Nephron (organoid): ENCODE measurements around the gene CALY.

ENCODE experiments used
- H3K27ac Mint-ChIP-seq, 3 experiments: 2 replicates each; pipeline ENCODE4 v1.8.0; 2020; ENCODE audit warnings: mixed read lengths in 3 of 3, mild to moderate bottlenecking in 2 of 3, moderate library complexity in 1 of 3
- H3K27me3 Mint-ChIP-seq: 2 replicates; pipeline ENCODE4 v1.8.0; 2021; ENCODE audit warnings: low read depth, mild to moderate bottlenecking, moderate library complexity, mixed read lengths
- H3K36me3 Mint-ChIP-seq: 2 replicates; pipeline ENCODE4 v1.8.0; 2020; ENCODE audit warnings: low read depth, mixed read lengths
- H3K4me1 Mint-ChIP-seq: 2 replicates; pipeline ENCODE4 v1.8.0; 2020; ENCODE audit warnings: mixed read lengths
- H3K4me3 Mint-ChIP-seq, 3 experiments: 2 replicates each; pipeline ENCODE4 v1.8.0; 2020; ENCODE audit warnings: mild to moderate bottlenecking in 3 of 3, mixed read lengths in 3 of 3, moderate library complexity in 2 of 3
- H3K9me3 Mint-ChIP-seq: 2 replicates; pipeline ENCODE4 v1.8.0; 2020; ENCODE audit warnings: mixed read lengths
- TF ChIP-seq, protein P1 (sequence below), 3 experiments: fragments of 200-600 bp; sonication (generic); IDR thresholded peaks; one replicate each; pipeline ENCODE4 v1.5.0; 2021; ENCODE audit warnings: antibody characterized with exemption in 3 of 3; ENCODE audit not compliant: unreplicated experiment in 3 of 3

The CALY gene

DNA sequence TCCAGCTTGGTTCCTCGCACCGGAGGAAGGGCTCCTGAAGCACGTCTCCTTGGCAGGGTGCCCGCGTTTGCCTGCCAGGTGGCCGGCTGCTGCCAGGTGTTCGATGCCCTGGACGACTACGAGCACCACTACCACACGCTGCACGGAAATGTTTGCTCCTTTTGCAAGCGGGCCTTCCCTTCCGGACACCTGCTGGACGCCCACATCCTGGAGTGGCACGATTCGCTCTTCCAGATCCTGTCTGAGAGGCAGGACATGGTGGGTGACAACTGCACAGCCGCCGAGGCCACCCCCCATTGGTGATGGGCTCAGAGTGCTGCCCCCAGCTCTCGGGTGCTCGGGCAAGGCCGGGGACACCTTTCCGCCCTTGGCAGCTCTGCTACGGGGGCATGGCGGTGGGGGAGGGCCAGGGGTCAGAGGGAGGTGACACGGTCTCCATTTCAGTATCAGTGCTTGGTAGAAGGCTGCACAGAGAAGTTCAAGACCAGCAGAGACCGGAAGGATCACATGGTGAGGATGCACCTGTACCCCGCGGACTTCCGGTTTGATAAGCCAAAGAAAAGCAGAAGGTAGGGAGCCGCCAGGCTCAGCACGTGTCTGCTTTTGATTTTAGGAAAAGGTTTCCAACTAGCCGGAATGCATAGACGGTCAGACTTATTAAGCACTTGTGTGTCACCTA, 26.8 kb downstream of the CALY start:
- H3K9me3 Mint-ChIP-seq = no peaks in the 10 kb centered on the region
- TF ChIP-seq, protein P1, sequence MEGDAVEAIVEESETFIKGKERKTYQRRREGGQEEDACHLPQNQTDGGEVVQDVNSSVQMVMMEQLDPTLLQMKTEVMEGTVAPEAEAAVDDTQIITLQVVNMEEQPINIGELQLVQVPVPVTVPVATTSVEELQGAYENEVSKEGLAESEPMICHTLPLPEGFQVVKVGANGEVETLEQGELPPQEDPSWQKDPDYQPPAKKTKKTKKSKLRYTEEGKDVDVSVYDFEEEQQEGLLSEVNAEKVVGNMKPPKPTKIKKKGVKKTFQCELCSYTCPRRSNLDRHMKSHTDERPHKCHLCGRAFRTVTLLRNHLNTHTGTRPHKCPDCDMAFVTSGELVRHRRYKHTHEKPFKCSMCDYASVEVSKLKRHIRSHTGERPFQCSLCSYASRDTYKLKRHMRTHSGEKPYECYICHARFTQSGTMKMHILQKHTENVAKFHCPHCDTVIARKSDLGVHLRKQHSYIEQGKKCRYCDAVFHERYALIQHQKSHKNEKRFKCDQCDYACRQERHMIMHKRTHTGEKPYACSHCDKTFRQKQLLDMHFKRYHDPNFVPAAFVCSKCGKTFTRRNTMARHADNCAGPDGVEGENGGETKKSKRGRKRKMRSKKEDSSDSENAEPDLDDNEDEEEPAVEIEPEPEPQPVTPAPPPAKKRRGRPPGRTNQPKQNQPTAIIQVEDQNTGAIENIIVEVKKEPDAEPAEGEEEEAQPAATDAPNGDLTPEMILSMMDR (IDR thresholded peaks at IDR 0.05; ENCODE audit: unreplicated experiment in 3 of 3) = no peak
- peaks cover 24% of the 10 kb centered on the region for H3K36me3 Mint-ChIP-seq
- H3K27me3 Mint-ChIP-seq = no peaks in the 10 kb centered on the region
- H3K27ac Mint-ChIP-seq = peak overlapping the region in 1 of 3 experiments; percentile 68
- peak overlapping the region; percentile 79 to 86 (median 80) for H3K4me3 Mint-ChIP-seq
- H3K4me1 Mint-ChIP-seq = peaks cover 31% of the 10 kb centered on the region

DNA sequence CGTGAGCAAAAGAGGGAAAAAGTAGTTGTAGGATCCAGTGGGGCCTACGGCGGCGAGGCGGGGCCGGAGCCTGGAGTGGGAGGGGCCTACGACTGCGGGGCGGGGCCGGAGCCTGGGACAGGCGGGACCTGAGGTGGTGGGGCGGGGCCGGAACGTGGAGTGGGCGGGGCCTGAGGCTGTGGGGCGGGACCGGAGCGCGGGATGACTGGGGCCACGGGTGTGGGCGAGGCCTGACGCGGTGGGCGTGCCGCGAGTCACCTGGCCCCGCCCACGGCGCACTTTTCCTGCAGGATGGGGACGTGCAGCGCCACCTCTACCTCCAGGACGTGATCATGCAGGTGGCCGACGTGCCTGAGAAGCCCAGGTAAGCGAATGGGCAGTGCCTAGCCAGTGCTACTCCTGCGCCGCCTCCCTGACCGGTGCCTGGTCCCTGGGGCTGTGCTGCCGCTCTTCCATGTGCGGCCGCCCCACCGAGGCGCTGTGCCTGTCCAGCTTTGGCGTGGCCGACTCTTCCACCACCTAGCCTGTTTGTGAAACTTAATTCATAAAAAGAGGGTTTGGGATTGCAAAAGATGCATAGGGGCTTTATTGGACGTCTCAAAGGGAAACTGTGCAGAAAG, 27.5 kb downstream of the CALY start:
- Mint-ChIP-seq H3K27ac (peak overlapping the region in 1 of 3 experiments; percentile 68), H3K36me3 (peaks cover 24% of the 10 kb centered on the region), H3K4me1 (peaks cover 26% of the 10 kb centered on the region), H3K9me3 (no peaks in the 10 kb centered on the region), H3K4me3 (peak overlapping the region; percentile 79 to 86 (median 80)), H3K27me3 (no peaks in the 10 kb centered on the region)
- TF ChIP-seq, protein P1 (IDR thresholded peaks at IDR 0.05; ENCODE audit: unreplicated experiment in 3 of 3) = no peak

DNA sequence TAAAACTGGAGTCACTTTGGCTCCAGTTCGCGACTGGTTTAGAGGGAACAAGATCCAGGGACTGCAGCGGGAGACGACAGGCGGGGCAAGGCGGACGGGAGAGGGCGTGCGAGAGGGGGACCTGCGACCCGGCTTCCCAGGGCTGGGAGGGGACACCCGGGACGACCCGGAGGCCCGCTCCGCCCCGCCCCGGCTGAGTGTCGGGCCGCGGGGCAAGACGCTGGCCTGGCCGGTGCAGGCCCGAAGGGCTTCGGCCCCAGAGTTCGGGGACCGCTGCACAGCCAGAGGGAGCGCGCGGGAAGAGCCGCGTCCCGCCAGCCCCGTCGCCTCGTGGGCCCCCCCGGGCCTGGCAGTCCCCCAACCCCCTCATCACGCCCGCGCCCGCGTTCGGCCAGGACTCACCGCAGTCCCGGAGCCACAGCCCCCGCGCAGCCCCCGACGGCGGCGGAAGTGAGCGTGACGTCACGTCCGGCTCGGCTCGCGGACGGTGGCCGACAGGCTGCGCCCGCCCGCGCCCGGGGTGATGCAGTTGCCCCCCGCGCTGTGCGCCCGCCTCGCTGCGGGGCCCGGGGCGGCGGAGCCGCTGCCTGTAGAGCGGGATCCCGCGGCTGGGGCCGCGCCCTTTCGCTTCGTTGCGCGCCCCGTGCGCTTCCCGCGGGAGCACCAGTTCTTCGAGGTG, 28.1 kb downstream of the CALY start, which contains the start of the genes TUBGCP2 and ZNF511:
Gene TUBGCP2 (minus strand): TSS at position 452 of the 679 bp plus-strand sequence. CDS start 5,931 bp downstream, outside the sequence.
Gene ZNF511 (plus strand): TSS at position 494 of the 679 bp plus-strand sequence. CDS start 30 bp downstream, at position 524.
- Mint-ChIP-seq H3K9me3 (no peaks in the 10 kb centered on the region), H3K27ac (peak within 1 kb of the TSS; percentile 98 to 99 (median 98)), H3K4me3 (peak within 1 kb of the TSS; percentile 96 to 100 (median 97)), H3K36me3 (peaks cover 27% of the 10 kb centered on the region), H3K27me3 (no peaks in the 10 kb centered on the region), H3K4me1 (peaks cover 23% of the 10 kb centered on the region)
- TF ChIP-seq, protein P1 (IDR thresholded peaks at IDR 0.05; ENCODE audit: unreplicated experiment in 3 of 3) = no peak

DNA sequence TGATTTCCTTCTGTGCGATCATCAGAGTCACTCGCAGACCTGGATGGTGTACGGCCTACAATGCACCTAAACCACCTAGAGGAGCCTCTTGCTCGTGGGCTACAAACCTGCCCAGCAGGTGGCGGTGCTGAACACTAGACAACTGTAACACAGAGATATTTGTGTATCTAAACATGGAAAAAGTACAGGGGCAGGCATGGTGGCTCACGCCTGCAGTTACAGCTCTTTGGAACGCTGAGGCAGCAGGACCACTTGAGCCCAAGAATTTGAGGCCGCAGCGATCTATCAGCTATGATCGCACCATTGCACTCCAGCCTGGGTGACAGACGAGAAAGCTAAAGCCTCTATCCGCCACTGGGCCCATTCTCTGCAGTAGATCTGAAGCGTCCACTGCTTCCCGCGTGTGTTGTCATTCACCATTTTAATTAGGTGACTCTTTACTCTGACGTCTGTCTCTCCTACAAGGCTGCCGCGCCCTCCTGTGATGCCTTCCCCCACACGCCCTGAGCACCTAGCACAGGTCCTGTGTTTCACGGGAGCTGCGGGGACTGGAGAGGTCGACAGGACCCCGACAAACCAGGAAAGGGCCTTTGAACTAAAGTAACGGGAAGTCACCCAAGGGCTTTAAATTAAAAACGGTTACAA, 28.8 kb downstream of the CALY start:
- H3K36me3 Mint-ChIP-seq = peaks cover 28% of the 10 kb centered on the region
- TF ChIP-seq, protein P1 (IDR thresholded peaks at IDR 0.05; ENCODE audit: unreplicated experiment in 3 of 3) = peak; percentile 60 to 68 (median 67)
- H3K27ac Mint-ChIP-seq = peak overlapping the region; percentile 98 to 99 (median 98)
- no peaks in the 10 kb centered on the region for H3K27me3 Mint-ChIP-seq
- no peaks in the 10 kb centered on the region for H3K9me3 Mint-ChIP-seq
- peak overlapping the region; percentile 96 to 100 (median 97) for H3K4me3 Mint-ChIP-seq
- peaks cover 23% of the 10 kb centered on the region for H3K4me1 Mint-ChIP-seq

DNA sequence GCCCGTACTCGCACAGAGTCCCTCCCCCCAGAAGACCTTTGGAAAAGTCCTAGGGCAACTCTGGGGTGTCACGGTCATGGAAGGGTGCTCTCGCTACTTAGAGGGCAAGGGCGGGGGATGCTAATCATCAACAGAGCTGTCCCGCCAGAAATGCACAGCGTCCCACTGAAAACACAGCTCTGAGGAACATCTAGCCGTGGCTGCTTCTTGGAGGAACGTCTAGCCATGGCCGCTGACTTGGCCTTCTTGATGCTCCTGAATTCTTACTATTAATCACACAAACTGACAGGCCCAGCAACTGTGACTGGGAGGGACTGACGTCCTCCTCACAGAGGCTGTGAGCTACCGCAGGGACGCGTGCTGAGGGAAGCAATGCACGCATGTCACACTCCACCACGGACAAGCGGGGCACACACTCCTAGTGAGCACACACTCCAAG, 29.7 kb downstream of the CALY start:
- Mint-ChIP-seq H3K4me3 (peak overlapping the region; percentile 96 to 100 (median 97)), H3K36me3 (peaks cover 30% of the 10 kb centered on the region), H3K27ac (peak overlapping the region in 2 of 3 experiments; percentile 86 to 98), H3K27me3 (no peaks in the 10 kb centered on the region), H3K9me3 (no peaks in the 10 kb centered on the region), H3K4me1 (peaks cover 23% of the 10 kb centered on the region)
- TF ChIP-seq, protein P1 (IDR thresholded peaks at IDR 0.05; ENCODE audit: unreplicated experiment in 3 of 3) = no peak
